Myocyte (in vitro differentiated cells): ENCODE results near the gene CCR9. TPM values are rescaled to one million over a fixed set of nuclear protein-coding genes. Genes with fewer than 3 reads are reported as not detected.

Source experiments
- DNase-seq: peaks from one replicate; pipeline ENCODE4 v3.0.0-alpha.2; 2012; ENCODE audit warnings: low read depth
- total RNA-seq: library from RNA; depleted of rRNA; stranded (reverse); fragments of >200 nt; gene quantifications from 2 replicates; pipeline ENCODE4 v1.2.3, GENCODE V29; 2014

Gene CCR9
- total RNA-seq, 1 donor from 2014 or later, result not detected

- DNase-seq, result no peak
Observed at GRCh38 chr3:45936261-45936660, 49.9 kb downstream of the CCR9 start.

DNA sequence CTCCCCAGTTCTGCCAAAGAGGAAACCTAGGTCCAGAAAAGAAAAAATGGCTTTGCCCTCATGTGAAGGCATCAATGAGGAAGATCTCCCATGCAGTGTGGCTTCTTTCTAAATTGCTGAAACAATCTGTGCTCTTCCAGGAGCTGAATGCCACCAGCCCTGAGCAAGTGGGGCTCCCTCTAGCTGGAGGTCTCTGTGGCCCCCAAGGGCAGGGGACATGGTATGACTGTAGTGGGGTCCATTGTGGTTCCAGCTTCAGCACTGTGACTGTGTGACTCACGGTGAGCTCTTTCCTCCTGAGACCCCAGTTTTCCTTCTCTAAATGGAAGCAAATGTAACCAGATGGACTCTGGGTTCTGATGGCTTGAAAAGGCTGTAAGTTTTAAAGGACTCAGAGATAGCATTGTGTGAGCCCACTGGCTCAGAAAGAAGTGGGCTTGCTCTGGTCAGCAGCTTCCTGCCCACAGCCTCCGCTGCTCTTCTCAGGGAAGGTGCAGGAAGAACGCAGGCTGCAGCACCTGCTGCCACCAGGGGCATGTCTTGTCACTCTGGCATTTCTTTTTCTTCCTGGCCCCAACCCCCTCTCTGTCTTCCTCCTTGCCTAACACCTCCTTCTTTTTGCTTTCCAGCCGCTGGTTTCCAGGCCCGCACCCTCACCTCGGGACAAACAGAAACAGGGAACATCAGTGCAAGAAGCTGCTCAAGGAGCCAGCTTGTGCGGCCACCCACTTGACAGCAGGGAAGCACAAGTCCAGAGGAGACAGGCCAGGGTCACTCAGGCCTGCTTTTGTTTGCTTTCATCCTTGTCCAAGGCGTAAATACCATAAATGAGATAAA lies 51.1 kb downstream of the CCR9 start:
- no peak for DNase-seq

DNA sequence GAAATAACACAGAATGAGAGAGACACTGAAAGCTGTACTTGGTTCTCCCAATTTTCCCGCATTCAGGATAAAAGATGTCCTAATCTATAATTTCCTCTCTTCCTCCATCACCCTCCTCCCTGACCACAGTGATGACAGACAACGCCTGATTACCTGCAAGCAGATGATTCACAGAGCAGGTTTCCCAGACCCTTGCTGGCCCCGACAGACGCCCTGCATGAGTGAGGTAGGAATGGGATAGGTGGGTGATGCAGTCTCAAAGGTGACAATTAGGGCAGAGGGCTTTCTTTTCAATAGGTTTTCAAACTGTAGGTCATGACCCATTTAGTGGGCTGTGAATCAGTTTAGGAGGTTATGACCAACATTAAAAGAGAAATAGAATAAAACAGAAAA lies 51.7 kb downstream of the CCR9 start:
- no peak for DNase-seq

DNA sequence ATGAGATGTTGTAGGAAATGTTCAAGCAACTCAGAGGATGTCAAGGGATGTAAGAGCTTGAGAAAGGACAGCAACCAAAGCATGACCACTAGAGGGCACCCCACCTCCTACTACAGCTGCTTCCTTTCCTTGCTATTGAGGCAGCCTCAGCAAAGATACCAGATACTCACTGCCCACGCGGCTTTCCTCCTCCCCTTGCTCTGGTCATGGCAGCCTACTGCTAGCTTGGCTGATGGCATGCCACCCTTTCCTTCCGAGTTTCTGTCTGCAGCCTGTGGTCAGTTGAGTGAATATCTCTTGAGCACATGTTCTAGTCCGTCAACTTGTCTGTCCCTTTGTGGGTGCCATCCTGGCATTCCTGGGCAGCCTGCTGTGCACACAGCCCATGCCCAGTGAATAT lies 52.5 kb downstream of the CCR9 start:
- DNase-seq, result peak; percentile 98

DNA sequence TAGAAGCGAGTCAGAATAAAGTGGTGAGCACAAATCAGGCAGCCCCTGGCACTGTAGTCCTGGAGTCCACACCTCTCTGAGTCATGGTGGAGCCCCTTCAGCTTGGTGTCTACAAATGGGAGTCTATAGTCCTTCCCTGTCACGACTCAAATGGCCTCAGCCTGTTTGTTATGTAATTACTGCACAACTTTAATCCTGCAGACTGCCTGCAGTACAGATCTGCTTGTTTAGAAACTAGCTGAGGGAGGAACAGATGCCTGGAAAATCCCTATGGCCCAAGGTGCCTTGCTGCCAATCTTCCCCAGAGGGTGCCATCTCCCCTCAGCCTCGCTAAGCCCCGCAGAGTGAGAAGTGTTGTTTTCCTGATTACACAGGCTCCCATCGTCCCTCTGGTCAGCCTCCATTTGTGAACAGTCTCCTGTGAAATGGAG lies 53.0 kb downstream of the CCR9 start:
- DNase-seq, result no peak

DNA sequence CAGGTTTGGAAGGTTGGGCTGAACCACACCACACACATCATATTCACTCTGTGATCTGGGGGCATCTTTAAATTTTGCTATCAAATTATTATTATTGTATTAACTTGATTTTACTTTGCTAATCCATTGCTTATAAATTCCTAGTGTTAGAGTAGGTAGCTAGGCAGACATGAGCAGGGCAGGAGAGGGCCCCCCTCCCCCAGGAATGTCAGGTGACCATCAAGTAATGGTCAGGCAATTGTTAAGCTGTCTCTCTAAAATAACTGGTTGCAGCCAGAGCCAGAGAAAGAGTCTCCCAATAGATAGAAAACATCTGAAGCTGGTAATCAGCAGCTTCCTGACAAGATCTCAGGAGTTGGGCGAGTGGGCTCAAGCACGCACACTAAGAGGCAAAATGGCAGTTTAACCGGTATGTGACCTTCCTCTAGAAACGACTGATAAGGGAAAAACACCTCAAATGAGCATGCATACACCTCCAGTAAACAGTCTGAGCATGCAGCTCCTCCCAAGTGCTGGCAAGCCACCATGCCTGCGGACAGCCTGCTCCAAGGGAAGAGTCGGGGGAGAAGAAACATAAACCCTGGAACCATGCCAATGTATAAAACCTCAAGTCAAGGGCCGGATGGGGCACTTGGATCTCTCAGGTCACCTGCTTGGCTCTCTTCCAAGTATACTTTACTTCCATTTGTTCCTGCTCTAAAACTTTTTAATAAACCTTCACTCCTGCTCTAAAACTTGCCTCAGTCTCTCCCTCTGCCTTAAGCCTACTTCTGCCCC lies 53.8 kb downstream of the CCR9 start:
- DNase-seq, result no peak

- DNase-seq, result no peak
Observed at GRCh38 chr3:45940781-45941365, 54.5 kb downstream of the CCR9 start.

- DNase-seq, result peak; percentile 57
Observed at GRCh38 chr3:45942051-45942825, 55.9 kb downstream of the CCR9 start.

- no peak for DNase-seq
Observed at GRCh38 chr3:45943207-45943846, 57.0 kb downstream of the CCR9 start, which contains the start of gene CXCR6. Gene CXCR6, plus strand, starts transcription at chr3:45943464. Its CDS starts 3,018 bp downstream, at chr3:45946482.

GRCh38 chr3:45944830-45945620 lies 58.7 kb downstream of the CCR9 start:
- no peak for DNase-seq

DNA sequence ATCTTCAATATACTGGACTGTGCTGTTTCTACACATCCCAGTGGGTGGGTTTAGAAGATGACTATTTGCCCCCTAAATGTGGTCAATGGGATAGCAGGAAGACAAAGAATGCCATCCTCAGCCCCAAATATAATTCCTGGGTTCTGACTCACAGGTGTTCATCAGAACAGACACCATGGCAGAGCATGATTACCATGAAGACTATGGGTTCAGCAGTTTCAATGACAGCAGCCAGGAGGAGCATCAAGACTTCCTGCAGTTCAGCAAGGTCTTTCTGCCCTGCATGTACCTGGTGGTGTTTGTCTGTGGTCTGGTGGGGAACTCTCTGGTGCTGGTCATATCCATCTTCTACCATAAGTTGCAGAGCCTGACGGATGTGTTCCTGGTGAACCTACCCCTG lies 60.0 kb downstream of the CCR9 start:
- no peak for DNase-seq

DNA sequence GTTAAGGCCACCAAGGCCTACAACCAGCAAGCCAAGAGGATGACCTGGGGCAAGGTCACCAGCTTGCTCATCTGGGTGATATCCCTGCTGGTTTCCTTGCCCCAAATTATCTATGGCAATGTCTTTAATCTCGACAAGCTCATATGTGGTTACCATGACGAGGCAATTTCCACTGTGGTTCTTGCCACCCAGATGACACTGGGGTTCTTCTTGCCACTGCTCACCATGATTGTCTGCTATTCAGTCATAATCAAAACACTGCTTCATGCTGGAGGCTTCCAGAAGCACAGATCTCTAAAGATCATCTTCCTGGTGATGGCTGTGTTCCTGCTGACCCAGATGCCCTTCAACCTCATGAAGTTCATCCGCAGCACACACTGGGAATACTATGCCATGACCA lies 60.5 kb downstream of the CCR9 start:
- no peak for DNase-seq

DNA sequence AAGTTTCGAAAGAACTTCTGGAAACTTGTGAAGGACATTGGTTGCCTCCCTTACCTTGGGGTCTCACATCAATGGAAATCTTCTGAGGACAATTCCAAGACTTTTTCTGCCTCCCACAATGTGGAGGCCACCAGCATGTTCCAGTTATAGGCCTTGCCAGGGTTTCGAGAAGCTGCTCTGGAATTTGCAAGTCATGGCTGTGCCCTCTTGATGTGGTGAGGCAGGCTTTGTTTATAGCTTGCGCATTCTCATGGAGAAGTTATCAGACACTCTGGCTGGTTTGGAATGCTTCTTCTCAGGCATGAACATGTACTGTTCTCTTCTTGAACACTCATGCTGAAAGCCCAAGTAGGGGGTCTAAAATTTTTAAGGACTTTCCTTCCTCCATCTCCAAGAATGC lies 61.0 kb downstream of the CCR9 start:
- peak; percentile 61 for DNase-seq

GRCh38 chr3:45948311-45948781 lies 62.0 kb downstream of the CCR9 start:
- DNase-seq, result peak; percentile 66

DNA sequence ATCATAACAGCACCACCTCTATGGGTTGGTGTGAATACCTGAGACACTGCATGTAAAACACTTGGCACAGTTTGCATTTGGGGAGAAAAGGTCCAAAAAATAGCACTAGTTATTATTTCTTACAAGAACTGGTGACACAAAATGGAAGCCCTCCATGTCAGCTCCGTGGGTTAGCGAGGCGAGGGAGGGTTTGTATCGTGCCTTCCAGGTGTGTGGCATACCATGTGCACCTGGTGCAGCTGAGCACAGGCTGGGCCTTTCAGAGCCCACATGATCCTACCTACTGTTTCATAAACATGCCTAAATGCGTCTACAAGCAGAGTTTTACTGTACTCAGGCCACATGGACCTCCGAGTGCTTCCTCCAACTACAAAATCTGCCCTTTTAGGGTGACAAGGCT lies 62.5 kb downstream of the CCR9 start:
- DNase-seq, result no peak

DNA sequence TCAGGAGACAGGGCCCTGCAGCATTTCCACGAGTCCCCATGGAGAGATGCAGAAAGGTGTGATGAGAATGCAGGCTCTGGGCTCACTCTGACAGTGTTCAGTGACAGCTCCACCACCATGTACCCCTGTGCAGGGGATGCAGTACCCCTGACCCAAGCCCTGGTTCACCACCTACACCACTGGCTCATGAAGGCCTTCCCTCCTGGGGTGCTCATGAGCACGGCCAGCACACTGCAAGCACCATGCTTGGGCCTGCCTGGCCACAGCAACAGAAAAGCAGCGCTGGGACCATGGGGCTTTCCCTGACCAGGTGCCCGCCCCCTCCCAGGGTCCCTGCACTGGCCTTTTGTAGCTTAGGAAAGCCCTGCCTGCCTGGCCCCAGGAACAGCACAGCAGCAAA lies 63.1 kb downstream of the CCR9 start:
- DNase-seq, result no peak

DNA sequence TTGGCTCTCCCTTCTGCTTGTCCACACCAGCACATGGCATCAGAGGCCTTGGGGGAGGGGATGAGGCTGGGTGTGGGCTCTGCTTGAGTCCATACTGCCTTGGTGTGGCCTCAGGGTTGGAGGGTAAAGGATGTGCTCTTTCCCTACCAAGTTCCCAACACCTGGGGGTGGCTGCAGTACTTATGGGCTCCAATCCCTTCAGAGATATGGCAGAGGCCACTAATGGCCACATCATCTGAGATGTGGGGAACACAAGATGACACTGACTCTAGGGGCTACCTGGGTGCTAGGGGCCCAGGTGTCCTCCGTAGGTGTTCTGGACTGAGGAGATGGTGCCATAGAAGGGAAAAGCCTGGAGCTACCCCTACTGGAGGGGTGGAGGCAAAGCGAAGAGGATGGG lies 63.8 kb downstream of the CCR9 start:
- no peak for DNase-seq

DNA sequence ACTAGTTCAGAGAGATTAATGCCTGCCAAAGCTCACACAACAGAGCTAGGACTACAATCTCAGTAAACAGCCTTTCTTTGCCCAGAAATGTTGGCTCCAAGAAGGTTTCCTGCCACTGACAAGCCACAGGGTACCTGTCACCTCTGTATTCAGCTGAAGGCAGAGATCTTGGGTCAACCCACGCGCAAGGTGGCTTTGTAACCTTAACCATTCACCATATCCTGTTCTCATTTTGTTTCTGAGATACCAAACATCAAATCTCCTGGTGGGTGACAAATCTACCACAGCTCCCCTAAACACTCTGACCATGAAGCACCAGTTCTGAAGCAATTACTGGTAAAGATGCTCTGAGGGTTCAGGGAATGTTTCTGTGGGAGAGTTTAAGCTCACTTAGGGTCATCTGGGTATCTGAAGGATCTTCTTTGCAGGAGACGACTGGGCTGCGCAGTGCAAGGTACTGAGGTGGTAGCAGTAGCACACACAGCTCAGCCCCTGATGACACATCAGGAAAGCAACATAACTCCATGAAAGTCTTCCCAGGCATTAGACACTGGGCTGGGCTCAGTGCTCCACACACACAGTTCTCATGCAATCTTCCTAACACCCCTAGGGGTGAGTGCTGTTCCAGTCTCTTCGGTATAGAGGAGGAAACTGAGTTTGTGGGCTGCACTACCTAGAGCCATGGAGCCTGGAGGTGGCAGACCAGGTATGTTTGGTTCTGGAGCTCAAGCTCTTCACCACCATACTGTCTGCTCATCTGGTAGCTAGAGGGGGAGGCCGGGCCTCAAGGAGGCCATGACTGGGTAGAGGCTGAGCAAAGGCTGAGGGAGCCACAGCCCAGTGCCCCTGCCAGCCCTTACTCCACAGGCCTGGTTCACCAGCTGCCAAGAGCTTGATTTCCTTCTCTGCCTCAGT lies 64.6 kb downstream of the CCR9 start:
- no peak for DNase-seq

DNA sequence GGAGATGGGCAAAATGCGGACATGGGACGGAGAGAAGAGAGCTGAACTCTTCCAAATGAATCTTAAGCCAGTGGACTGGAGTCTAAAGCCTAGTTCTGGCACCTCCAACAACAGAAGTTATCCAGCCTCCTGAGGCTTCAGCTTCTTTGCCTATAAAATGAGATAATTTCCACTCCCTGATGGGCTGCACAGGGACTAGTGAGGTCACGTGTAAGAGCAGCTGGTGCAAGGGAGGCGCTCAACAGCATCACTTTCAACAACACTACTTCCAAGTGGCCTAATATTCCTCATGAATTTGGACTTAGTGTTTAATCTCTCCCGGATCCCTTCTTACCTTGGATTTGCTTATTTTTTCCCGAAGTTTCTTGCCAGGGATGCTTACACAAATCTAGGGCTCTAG lies 65.6 kb downstream of the CCR9 start:
- no peak for DNase-seq
